Neural crest cell (in vitro differentiated cells): ENCODE results near the gene NLGN4X. TPM values are rescaled to one million over a fixed set of nuclear protein-coding genes. Genes with fewer than 3 reads are reported as not detected.

Experiments used
- DNase-seq: peaks from one replicate; pipeline ENCODE4 v3.0.0; 2021; ENCODE audit warnings: low read depth, mixed read lengths, low spot score
- H3K27ac Mint-ChIP-seq: one replicate; pipeline ENCODE4 v1.8.0; 2021; ENCODE audit warnings: mild to moderate bottlenecking, mixed read lengths; ENCODE audit not compliant: unreplicated experiment
- H3K27me3 Mint-ChIP-seq: 2 replicates; pipeline ENCODE4 v1.8.0; 2021; ENCODE audit warnings: low read depth, mild to moderate bottlenecking, mixed read lengths
- H3K36me3 Mint-ChIP-seq: 2 replicates; pipeline ENCODE4 v1.8.0; 2021; ENCODE audit warnings: low read depth, mild to moderate bottlenecking, mixed read lengths
- H3K4me1 Mint-ChIP-seq: 2 replicates; pipeline ENCODE4 v1.8.0; 2021; ENCODE audit warnings: mixed read lengths
- H3K4me3 Mint-ChIP-seq: one replicate; pipeline ENCODE4 v1.8.0; 2021; ENCODE audit warnings: mild to moderate bottlenecking, mixed read lengths
- H3K9me3 Mint-ChIP-seq: 2 replicates; pipeline ENCODE4 v1.8.0; 2021; ENCODE audit warnings: mixed read lengths
- total RNA-seq: library from RNA; stranded (reverse); gene quantifications from 2 replicates; pipeline ENCODE4 v1.2.1, GENCODE V29; 2021
- TF ChIP-seq, protein P1 (sequence below): fragments of 200-600 bp; sonication (generic); conservative IDR thresholded peaks from 2 replicates; pipeline ENCODE4 v1.5.0; 2021; ENCODE audit warnings: antibody characterized with exemption, mild to moderate bottlenecking

Gene NLGN4X
- total RNA-seq, 1 donor from 2014 or later = 57.8 TPM

DNA sequence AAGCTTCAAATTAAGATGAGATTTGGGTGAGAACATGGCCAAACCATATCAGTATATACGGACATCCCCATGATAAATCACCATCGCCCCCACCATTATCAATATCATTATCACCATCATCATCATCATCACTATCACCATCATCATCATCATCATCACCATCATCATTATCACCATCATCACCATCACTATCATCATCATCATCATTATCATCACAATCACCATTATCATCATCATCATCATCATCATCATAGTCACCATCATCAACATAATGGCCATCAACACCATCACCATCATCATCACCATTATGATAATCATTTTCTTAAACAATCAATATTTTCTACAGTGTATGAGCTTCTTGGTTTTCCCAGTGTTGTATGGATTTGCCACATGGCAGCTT is 360.9 kb downstream of the NLGN4X start:
- no peaks in the 10 kb centered on the region for H3K4me1 Mint-ChIP-seq
- H3K4me3 Mint-ChIP-seq = no peak overlapping the region
- no peak overlapping the region for H3K27ac Mint-ChIP-seq
- peaks cover 3% of the 10 kb centered on the region for H3K36me3 Mint-ChIP-seq
- H3K9me3 Mint-ChIP-seq = peaks cover 4% of the 10 kb centered on the region
- TF ChIP-seq, protein P1, sequence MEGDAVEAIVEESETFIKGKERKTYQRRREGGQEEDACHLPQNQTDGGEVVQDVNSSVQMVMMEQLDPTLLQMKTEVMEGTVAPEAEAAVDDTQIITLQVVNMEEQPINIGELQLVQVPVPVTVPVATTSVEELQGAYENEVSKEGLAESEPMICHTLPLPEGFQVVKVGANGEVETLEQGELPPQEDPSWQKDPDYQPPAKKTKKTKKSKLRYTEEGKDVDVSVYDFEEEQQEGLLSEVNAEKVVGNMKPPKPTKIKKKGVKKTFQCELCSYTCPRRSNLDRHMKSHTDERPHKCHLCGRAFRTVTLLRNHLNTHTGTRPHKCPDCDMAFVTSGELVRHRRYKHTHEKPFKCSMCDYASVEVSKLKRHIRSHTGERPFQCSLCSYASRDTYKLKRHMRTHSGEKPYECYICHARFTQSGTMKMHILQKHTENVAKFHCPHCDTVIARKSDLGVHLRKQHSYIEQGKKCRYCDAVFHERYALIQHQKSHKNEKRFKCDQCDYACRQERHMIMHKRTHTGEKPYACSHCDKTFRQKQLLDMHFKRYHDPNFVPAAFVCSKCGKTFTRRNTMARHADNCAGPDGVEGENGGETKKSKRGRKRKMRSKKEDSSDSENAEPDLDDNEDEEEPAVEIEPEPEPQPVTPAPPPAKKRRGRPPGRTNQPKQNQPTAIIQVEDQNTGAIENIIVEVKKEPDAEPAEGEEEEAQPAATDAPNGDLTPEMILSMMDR = no peak
- DNase-seq = no peak
- H3K27me3 Mint-ChIP-seq = no peaks in the 10 kb centered on the region

DNA sequence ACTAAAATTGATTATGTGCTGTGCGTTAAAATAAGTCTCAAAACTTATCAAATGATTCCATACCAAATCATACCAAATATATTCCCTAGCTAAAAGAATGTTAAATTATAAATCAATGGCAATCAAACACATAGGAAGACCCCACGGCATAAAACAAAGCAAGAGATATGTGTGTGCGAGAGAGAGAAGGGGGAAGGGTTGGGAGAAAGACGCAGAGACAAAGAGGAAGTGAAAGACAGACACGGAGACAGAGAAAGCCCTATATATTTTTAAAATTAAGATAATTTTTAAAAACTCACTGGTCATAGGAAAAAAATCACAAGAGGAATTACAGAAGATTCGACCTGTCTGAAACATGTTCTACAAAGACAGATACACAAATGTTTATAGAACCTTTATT is 371.4 kb downstream of the NLGN4X start:
- Mint-ChIP-seq H3K9me3 (no peaks in the 10 kb centered on the region), H3K4me3 (no peak overlapping the region), H3K27ac (no peak overlapping the region), H3K36me3 (no peaks in the 10 kb centered on the region), H3K4me1 (no peaks in the 10 kb centered on the region), H3K27me3 (no peaks in the 10 kb centered on the region)
- no peak for DNase-seq
- TF ChIP-seq, protein P1 = no peak

DNA sequence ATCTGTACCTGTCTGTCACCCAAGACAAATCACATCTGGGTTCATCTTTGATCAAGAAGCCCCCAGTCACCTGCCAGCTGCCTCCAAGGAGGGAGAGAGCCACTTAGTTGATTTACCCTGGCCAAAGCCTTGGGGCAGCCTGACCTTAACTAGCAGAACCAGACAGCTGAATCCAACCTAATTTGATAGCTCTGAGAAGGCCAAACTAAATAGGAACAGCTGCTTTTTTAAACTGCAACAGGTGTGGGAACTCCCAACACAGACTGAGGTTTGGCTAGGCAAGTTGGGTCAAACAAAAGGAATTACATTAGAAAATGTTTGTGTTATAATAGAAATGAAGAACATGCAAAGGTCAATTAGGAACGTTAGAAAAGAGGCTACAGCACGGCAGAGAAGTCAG is 375.7 kb downstream of the NLGN4X start:
- TF ChIP-seq, protein P1 = no peak
- Mint-ChIP-seq H3K36me3 (no peaks in the 10 kb centered on the region), H3K27ac (no peak overlapping the region), H3K4me3 (no peak overlapping the region), H3K9me3 (no peaks in the 10 kb centered on the region), H3K4me1 (no peaks in the 10 kb centered on the region), H3K27me3 (no peaks in the 10 kb centered on the region)
- DNase-seq = no peak

DNA sequence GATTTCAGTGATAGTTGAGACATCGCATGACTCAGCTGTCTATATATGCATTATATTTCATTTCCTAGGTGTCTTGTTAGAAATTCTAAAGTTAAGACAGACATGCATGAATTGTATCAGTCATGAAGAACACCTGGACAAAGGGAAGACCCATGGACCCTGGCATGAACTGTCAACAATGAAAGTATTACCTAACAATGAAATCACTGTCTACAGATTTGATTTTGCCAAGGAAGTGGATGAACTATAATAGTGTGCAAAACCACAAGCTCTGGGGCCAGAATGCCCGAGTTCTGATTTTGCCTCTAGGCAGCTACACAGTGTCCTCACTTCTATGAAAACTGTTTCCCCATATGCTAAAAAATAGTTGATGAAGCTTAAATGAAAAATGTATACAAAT is 386.1 kb downstream of the NLGN4X start:
- no peaks in the 10 kb centered on the region for H3K27me3 Mint-ChIP-seq
- H3K4me1 Mint-ChIP-seq = no peaks in the 10 kb centered on the region
- H3K27ac Mint-ChIP-seq = no peak overlapping the region
- no peaks in the 10 kb centered on the region for H3K9me3 Mint-ChIP-seq
- TF ChIP-seq, protein P1 = no peak
- no peak overlapping the region for H3K4me3 Mint-ChIP-seq
- DNase-seq = no peak
- H3K36me3 Mint-ChIP-seq = no peaks in the 10 kb centered on the region
